ENCODE measurements around the gene BRME1.

Gene BRME1

DNA sequence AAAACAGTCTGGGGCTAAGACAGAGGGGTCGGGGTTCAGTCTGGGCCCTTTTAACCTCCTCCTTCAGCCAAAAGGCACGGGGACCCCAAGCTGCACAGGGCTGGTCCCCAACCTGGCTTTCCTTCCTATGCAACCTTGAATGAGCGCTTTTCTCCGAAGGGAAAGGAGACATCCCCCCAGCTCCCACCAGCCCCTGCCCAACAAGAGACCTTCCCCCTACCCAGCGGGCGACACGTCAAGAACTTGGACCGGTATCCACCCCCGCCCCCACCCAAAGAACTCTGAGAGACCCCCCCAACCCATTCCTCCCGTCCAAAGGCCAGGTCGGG is 64.0 kb downstream of the BRME1 start:
- DNase-seq (ENCODE audit: low read depth) = no peak
- peak overlapping the region; percentile 92 for H3K4me3 ChIP-seq (ENCODE audit: control insufficient read depth, low read depth, low read length)
- TF ChIP-seq, protein P1, sequence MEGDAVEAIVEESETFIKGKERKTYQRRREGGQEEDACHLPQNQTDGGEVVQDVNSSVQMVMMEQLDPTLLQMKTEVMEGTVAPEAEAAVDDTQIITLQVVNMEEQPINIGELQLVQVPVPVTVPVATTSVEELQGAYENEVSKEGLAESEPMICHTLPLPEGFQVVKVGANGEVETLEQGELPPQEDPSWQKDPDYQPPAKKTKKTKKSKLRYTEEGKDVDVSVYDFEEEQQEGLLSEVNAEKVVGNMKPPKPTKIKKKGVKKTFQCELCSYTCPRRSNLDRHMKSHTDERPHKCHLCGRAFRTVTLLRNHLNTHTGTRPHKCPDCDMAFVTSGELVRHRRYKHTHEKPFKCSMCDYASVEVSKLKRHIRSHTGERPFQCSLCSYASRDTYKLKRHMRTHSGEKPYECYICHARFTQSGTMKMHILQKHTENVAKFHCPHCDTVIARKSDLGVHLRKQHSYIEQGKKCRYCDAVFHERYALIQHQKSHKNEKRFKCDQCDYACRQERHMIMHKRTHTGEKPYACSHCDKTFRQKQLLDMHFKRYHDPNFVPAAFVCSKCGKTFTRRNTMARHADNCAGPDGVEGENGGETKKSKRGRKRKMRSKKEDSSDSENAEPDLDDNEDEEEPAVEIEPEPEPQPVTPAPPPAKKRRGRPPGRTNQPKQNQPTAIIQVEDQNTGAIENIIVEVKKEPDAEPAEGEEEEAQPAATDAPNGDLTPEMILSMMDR (IDR thresholded peaks at IDR 0.05; ENCODE audit: control insufficient read depth, insufficient read depth, low read depth, low read length, missing control alignments) = no peak

DNA sequence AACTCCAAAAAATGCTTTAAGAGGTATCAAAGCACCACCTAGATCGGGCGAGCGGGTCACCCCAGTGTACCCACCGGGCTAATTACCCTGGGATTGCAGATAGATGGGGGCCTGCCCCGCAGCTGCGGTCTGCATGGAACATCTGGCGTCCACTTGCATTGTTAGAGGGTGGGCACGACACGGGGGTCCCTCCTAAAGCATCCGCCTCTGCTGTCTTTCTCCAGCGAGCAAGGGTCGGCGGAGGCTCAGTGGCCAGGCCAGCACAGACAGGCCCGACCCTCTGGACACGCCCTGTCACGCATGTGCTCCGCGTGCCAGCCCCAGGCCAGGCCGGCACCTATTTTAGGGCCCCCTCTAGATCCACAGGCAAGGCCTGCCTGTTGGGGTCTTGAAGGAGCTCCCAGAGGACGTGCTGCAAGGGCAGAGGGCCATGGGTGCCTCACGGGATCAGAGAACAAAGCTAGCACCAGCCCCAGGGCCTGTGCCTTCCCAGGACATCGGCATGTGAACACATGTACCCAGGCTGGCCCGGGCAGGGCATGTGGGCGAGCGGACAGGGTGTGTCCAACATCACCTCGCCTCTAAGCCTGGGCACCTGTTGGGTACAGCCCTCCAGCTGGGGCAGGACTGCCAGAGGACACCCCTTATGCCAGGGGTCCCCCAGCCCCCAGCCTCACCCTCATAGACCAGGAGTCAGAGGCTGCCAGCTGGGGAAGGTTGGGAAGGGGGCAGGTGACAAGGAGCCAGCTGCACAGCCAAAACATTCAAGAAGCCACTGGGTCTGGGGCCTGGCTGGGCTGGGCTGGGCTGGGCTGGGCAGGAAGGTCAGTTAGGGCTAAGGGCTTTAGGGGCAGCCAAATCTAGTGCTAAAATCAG is 64.6 kb downstream of the BRME1 start:
- peak overlapping the region; percentile 92 for H3K4me3 ChIP-seq (ENCODE audit: control insufficient read depth, low read depth, low read length)
- DNase-seq (ENCODE audit: low read depth) = no peak
- TF ChIP-seq, protein P1 (IDR thresholded peaks at IDR 0.05; ENCODE audit: control insufficient read depth, insufficient read depth, low read depth, low read length, missing control alignments) = no peak

DNA sequence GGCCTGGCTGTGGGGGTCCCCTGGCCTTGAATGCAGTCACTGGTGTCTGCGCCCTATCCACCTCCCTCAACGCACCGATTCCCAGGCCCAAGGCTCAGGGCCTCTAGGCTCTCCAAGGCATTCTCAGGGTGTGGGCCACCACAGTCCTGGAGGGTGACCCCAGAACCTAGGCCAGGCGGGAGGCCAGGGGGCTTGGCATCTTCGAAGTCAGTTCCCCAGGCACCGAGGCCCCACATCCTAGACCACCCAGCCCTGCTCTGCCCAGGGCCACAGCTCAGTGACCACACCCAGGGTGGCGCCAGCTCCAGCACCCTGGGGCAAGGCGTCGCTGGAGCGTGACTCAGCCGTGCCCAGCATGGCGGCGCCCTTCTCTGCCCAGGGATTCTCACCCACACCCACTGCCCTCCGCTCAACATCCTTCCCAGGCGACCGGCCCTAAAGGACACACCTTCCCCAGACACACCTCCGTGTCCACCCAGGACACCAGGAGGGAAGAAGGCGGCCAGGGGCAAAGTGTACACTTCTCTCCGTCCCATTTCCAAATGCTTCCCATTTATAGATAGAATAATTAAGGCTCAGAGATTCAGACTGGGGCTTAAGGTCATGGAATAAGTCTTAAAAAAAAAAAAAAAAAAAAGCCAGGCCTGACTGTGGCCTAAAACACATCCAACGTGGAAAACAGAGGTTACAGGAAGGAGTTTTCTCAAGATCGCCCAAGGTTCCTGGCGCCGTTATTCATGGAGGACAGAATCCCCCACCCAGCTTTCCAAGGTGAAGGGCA is 65.4 kb downstream of the BRME1 start:
- TF ChIP-seq, protein P1 (IDR thresholded peaks at IDR 0.05; ENCODE audit: control insufficient read depth, insufficient read depth, low read depth, low read length, missing control alignments) = no peak
- no peak for DNase-seq (ENCODE audit: low read depth)
- H3K4me3 ChIP-seq (ENCODE audit: control insufficient read depth, low read depth, low read length) = peak overlapping the region; percentile 92

DNA sequence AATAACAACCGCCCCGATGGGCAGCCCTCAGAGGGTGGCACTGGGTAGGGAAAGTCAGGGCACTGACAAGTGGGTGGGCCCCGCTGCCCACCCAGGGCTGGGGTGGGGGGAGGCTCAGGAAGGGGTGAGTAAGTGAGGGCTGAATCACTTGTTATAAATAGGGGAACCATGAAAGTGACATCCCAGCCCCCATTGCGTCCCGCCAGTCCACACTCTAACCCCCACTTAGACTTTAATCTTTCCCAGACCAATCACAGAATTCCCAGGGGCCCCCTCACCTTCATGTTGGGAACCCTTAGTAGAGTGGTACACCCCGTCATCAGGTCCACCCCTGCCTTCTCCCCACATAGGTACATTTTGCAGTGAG is 66.0 kb downstream of the BRME1 start:
- no peak for DNase-seq (ENCODE audit: low read depth)
- TF ChIP-seq, protein P1 (IDR thresholded peaks at IDR 0.05; ENCODE audit: control insufficient read depth, insufficient read depth, low read depth, low read length, missing control alignments) = no peak
- peak overlapping the region; percentile 92 for H3K4me3 ChIP-seq (ENCODE audit: control insufficient read depth, low read depth, low read length)

DNA sequence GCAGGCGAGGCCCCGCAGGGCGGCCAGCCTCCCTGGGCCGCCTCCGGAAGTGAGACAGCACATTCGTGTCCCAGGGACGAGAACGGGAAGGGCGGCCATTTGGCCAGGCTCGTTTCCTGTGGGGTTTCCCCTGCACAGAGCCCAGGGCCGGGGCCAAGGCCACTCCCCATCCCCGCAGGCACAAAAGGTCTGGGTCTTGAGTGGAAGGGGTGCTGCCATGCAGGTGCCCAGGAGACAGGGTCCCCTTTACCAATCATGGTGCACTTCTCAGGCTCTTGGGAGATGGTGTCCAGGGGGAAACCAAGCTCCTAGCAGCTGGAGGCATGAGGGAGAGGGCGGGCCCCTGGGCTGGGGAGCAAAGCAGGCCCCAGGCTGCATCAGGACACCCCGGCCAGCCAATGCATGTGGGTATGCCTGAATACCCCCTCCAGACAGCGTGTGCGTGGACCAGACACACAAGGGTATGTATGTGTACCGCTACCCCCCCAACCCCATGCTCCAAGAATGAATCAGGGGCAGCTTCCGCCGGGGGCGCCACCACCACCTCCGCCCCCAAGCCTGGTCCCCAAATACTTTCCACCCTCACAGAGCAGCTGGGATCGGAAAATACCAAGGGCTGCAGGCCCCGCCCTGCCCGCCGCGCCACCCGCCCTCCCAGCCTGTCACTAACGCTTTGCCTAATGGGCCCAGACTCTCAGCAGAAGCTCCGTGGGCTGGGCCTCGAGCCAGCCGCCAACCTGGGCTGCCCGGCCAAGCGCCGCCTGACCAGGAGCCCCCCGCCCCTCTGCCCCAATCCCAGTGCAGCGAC is 66.6 kb downstream of the BRME1 start:
- peak overlapping the region; percentile 92 for H3K4me3 ChIP-seq (ENCODE audit: control insufficient read depth, low read depth, low read length)
- TF ChIP-seq, protein P1 (IDR thresholded peaks at IDR 0.05; ENCODE audit: control insufficient read depth, insufficient read depth, low read depth, low read length, missing control alignments) = no peak
- DNase-seq (ENCODE audit: low read depth) = no peak

DNA sequence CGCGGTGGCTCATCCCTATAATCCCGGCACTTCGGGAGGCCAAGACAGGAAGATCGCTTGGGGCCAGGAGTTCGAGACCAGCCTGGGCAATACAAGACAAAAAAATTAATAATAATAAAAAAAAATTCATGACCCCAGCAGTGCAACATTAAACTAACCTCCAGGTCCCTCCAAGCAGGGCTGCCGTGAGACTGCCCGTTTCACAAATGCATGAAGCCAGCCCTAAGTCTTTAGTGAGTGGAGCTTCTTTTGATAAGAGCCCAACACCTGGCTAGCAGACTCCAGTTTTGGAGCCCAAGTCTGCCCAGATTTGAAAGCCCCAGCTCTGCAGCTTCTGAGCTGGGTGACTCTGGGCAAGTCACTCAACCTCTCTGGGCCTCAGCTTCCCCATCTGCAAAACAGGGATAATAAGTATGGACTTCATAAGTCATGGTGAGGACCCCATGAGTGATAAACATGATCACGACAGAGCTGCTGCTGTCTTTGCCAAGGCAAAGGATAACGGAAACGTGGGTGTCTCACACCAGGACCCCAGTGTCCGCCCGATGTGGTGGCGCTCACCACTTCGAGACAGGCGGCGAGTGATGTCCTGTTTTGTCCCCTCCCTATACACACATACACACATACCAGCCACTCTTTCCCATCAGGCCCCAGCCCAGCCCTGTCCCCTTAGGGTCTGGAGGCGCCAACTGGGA is 67.3 kb downstream of the BRME1 start:
- peak overlapping the region; percentile 92 for H3K4me3 ChIP-seq (ENCODE audit: control insufficient read depth, low read depth, low read length)
- no peak for DNase-seq (ENCODE audit: low read depth)
- TF ChIP-seq, protein P1 (IDR thresholded peaks at IDR 0.05; ENCODE audit: control insufficient read depth, insufficient read depth, low read depth, low read length, missing control alignments) = no peak
